Fibroblast of mammary gland (primary cell): Measurements from ENCODE around the gene MARVELD1.

Source experiments
- DNase-seq: peaks from one replicate; pipeline ENCODE4 v3.0.0-alpha.2; 2010; ENCODE audit warnings: low read depth
- H3K4me3 ChIP-seq: 2 replicates; pipeline ENCODE4 v1.5.1; 2011; ENCODE audit warnings: low read depth, mild to moderate bottlenecking, low read length, moderate library complexity; ENCODE audit not compliant: control insufficient read depth
- TF ChIP-seq, protein P1 (sequence below): conservative IDR thresholded peaks from 2 replicates; pipeline ENCODE4 v1.5.1; 2011; ENCODE audit warnings: low read depth, low read length, inconsistent platforms; ENCODE audit not compliant: control insufficient read depth, insufficient read depth

MARVELD1 gene

DNA sequence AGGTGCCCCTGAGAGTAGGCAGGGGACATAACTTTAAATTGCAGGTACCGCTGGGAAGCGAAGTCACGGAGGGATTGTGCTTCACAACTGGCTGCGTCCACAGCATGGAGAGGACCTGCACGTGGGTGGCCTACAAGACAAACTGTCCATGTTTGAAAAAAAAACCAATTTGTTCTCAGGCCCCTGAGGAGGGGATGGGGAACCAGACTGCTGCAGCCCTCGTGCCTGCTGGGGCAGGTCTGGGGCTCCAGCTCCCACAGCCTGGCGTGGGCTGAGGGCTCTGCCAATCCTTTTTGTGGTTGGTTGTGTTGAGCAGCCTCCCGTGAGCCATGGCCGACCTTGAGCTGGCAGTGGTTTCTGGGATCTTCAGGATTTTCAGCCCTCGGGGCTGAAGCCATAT lies 48.5 kb downstream of the MARVELD1 start:
- no peak overlapping the region for H3K4me3 ChIP-seq
- DNase-seq: no peak
- TF ChIP-seq, protein P1, sequence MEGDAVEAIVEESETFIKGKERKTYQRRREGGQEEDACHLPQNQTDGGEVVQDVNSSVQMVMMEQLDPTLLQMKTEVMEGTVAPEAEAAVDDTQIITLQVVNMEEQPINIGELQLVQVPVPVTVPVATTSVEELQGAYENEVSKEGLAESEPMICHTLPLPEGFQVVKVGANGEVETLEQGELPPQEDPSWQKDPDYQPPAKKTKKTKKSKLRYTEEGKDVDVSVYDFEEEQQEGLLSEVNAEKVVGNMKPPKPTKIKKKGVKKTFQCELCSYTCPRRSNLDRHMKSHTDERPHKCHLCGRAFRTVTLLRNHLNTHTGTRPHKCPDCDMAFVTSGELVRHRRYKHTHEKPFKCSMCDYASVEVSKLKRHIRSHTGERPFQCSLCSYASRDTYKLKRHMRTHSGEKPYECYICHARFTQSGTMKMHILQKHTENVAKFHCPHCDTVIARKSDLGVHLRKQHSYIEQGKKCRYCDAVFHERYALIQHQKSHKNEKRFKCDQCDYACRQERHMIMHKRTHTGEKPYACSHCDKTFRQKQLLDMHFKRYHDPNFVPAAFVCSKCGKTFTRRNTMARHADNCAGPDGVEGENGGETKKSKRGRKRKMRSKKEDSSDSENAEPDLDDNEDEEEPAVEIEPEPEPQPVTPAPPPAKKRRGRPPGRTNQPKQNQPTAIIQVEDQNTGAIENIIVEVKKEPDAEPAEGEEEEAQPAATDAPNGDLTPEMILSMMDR: no peak

DNA sequence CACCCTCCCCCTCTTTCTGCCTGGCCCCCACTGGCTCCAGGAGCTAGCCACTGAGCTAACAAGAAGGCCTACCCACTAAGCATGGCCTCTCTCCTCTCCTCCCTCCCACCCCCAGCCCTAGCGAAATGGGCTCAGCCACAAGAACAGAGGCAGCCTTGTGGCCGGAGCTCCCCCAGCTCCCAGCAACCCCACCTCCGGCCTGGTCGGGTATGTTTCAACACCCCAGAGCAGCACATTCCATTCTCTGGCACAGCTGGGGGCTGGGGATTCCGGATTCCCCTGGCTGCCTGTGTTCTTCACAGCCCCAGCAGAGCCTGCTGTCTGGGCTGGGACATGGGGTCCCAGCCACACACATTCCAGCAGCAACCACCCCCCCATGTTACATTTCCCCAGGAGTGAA lies 49.3 kb downstream of the MARVELD1 start:
- no peak overlapping the region for H3K4me3 ChIP-seq
- TF ChIP-seq, protein P1: no peak
- DNase-seq: no peak

DNA sequence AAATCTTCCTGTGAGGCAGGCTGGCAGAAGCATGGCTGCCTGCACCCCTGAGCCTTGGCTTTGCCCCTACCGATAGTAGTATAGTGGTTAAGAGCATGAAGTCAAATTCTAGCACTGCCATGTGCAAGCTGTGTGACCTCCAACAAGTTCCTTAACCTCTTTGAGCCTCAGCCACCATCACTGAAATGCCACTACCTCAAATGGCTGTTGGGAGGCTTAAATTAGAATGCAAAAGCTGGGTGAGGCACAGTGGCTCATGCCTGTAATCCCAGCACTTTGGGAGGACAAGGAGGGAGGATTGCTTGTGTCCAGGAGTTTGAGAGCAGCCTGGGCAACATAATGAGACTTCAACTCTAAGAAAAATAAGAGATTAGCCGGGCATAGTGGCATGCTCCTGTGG lies 49.9 kb downstream of the MARVELD1 start:
- DNase-seq: no peak
- TF ChIP-seq, protein P1: no peak
- no peak overlapping the region for H3K4me3 ChIP-seq

DNA sequence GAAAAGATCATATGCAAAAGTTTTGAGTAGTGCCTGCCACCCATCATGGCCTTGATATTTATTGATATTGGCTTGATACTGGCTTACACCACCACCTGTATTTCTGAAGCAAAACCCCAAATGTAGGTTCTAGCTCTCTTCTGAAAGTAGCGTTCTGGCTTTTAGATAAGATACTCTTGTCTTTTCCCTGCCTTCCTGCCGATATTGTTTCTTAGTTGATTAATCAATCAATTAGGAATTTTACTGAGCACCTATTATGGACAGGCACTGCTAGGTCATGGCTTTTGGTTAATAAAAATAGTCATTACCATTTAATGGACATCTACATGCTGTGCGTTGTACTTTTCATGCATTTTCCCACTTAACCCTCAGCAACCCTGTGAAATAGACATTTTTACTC lies 50.4 kb downstream of the MARVELD1 start:
- no peak overlapping the region for H3K4me3 ChIP-seq
- DNase-seq: no peak
- TF ChIP-seq, protein P1: no peak

DNA sequence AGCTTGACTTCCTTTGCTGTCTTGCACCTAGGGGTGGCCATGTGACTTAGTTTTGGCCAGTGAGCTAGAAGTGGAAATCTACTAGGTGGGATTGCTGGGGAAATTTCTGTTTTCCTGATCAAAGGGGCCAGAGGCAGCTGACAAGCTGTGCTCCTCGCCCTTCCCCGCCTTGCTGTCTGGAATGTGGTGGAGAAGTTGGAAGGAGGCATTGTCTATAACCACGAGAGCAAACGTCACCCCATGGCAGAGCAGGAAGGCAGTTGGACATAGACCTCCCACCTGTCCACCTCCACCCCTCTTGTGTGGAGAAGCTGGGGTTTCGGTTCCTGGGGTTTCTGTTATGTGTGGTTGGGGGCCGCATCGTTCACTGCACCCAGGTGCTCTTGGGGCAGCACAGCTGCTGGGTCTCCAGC lies 51.0 kb downstream of the MARVELD1 start:
- DNase-seq: no peak
- TF ChIP-seq, protein P1: no peak
- no peak overlapping the region for H3K4me3 ChIP-seq

DNA sequence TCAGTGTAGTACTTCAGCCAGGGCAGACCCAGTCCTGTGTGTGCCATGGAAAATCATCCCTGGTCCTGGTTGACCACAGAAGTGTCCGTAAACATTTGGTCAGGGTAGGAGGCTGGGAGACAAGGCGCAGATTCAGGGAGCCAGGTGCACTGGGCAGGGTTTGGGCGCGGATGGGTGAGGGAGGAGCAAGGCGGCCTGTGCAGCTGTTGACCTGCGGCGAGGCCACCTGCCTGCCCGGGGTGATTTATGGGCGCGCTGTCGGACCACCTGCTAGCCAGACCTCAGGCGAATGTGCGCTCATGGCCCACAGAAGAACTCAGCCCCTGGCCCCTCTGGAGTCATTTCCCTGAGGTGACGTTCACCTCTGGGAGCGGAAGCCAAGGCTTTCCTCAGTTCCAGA lies 51.7 kb downstream of the MARVELD1 start:
- TF ChIP-seq, protein P1: no peak
- H3K4me3 ChIP-seq: no peak overlapping the region
- DNase-seq: no peak
